Ovary (tissue), 9 donors: ENCODE measurements around the gene TBC1D8. TPM values are rescaled to one million over a fixed set of nuclear protein-coding genes. Genes with fewer than 3 reads are reported as not detected.

Source experiments
- DNase-seq, 5 donors: peaks; one replicate each; pipeline ENCODE4 v3.0.0-alpha.2; 2019 to 2020
- H3K27ac ChIP-seq, 2 donors: fragments of 200-600 bp; one replicate each; pipeline versions ENCODE4 v1.5.1 to v1.8.0; 2019 to 2022
- H3K27me3 ChIP-seq: fragments of 200-600 bp; one replicate; pipeline ENCODE4 v1.8.0; 2022
- H3K36me3 ChIP-seq: fragments of 200-600 bp; sonication (generic); one replicate; pipeline ENCODE4 v1.5.1; 2019
- H3K4me1 ChIP-seq: one replicate; pipeline ENCODE4 v1.8.1; 2013; ENCODE audit warnings: mild to moderate bottlenecking, moderate library complexity; ENCODE audit not compliant: insufficient read depth
- H3K4me3 ChIP-seq: fragments of 200-600 bp; sonication (generic); one replicate; pipeline ENCODE4 v1.5.1; 2017
- H3K9me3 ChIP-seq, 2 donors: fragments of 200-600 bp in 1 of 2; sonication (generic) in 1 of 2; one replicate each; pipeline versions ENCODE4 v1.5.1 to v1.8.1; 2013 to 2019; ENCODE audit warnings: mild to moderate bottlenecking in 1 of 2, moderate library complexity in 1 of 2
- EP300 ChIP-seq: sonication (generic); formaldehyde crosslinking; IDR thresholded peaks from one replicate; pipeline ENCODE4 v1.6.1; 2017; ENCODE audit warnings: antibody characterized with exemption
- POLR2A ChIP-seq: fragments of 450-650 bp; IDR thresholded peaks from one replicate; pipeline ENCODE4 v1.6.1; 2017; ENCODE audit warnings: antibody characterized with exemption, mild to moderate bottlenecking, moderate library complexity
- WGBS, 3 donors: extraction: QIAGEN DNeasy Blood & Tissue Kit in 1 of 3; methylation state at CpG; one replicate each; pipeline versions ENCODE4 v1.1.5 to v1.1.7; 2013 to 2017; 5-methylcytosine and 5-hydroxymethylcytosine counted together
- intact Hi-C, 4 donors: fragments of 100-400 bp; cut with DNase I; formaldehyde crosslinking; loops; one replicate each; pipeline versions ENCODE4 v1.11.0 to v1.15.1; 2022 to 2023
- polyA plus RNA-seq, 2 donors: library from polyadenylated mRNA; stranded (reverse); fragments of 200-250 nt in 1 of 2; fragments of 350-450 nt in 1 of 2; fragmentation: Illumina TruSeq in 1 of 2; extraction: RNeasy Lipid Tissue Mini Kit (QIAGEN cat#74804) in 1 of 2; gene quantifications; one replicate each; pipeline ENCODE4 v1.2.3, GENCODE V29; 2013 to 2014
- total RNA-seq, 7 donors: library from RNA; depleted of rRNA in 2 of 7; stranded (reverse); fragments of >200 nt in 2 of 7; fragmentation: NEBNext Ultra II Directional in 3 of 7; extraction: Animal tissue kit (Norgen Biotek cat#: 25700) in 3 of 7; gene quantifications; one replicate each; pipeline versions ENCODE4 v1.1.0 to v1.2.4, GENCODE V29; 2016 to 2023
- TF ChIP-seq, protein P1 (sequence below), 3 donors: fragments of 450-650 bp in 2 of 3; fragments of 200-600 bp in 1 of 3; IDR thresholded peaks; one replicate each; pipeline versions ENCODE4 v1.5.1 to v1.8.0; 2016 to 2022; ENCODE audit warnings: antibody characterized with exemption in 3 of 3, mild to moderate bottlenecking in 1 of 3
- donor health status: DM: no; HTN: no; CAD: no; lungs with moderate emphysema.
- donor health status: DM: no; HTN: no; CAD: no.
- donor health status: Bipolar disorder and iron deficiency.
- donor health status: DM: yes; HTN: yes; CAD: no.
- donor health status: DM: no; HTN: no; CAD: no.
- donor health status: DM: yes; HTN: yes; CAD: no.

TBC1D8 gene
- total and polyA plus RNA-seq, 9 donors = 10.8 to 44.6 (median 15.6) TPM

DNA sequence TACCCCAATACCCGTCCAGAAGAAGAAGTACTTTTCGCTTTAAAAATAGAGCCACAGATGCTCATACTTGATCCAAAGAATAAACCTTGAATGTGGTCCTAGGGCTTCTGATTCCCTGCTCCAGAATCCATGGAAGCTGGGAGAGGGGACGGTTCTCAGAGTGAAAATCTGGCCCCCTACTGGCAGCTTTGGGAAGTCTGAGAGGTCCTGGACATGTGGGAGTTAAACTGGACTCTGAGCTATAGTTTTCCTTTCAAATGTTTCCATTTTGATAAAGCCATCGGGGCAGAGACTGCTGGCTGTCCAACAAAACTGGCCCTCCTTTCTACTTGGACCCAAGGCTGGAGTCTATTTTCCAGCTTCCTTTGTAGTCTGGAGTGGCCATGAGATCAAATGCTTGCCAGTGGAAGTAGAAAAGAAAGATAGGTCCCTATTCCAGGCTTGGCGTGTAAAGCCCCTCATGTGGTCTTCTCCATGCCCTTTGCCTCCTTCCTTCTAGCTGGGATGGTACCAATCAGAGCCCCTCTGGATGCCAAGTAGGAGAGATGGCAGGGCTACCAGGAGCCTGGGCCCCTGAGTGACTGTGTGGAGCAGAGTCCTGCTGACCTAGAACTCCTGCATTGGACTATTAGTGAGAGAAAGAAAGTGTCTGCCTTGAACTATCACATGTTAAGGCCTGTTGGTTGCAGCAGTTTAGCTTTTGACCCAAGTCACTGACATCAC, 37.7 kb upstream of the TBC1D8 start:
- WGBS, 3 donors = 55 to 61% (median 60%) methylated on average over 5 of the region's 5 CpGs
- TF ChIP-seq EP300 (no peak), POLR2A (no peak)
- TF ChIP-seq, protein P1, sequence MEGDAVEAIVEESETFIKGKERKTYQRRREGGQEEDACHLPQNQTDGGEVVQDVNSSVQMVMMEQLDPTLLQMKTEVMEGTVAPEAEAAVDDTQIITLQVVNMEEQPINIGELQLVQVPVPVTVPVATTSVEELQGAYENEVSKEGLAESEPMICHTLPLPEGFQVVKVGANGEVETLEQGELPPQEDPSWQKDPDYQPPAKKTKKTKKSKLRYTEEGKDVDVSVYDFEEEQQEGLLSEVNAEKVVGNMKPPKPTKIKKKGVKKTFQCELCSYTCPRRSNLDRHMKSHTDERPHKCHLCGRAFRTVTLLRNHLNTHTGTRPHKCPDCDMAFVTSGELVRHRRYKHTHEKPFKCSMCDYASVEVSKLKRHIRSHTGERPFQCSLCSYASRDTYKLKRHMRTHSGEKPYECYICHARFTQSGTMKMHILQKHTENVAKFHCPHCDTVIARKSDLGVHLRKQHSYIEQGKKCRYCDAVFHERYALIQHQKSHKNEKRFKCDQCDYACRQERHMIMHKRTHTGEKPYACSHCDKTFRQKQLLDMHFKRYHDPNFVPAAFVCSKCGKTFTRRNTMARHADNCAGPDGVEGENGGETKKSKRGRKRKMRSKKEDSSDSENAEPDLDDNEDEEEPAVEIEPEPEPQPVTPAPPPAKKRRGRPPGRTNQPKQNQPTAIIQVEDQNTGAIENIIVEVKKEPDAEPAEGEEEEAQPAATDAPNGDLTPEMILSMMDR (IDR thresholded peaks at IDR 0.05) = no peak
- H3K4me3 ChIP-seq = no peak overlapping the region
- no peaks in the 10 kb centered on the region for H3K4me1 ChIP-seq
- no peaks in the 10 kb centered on the region for H3K36me3 ChIP-seq
- intact Hi-C loops = no loop called here
- no peak for DNase-seq
- no peak overlapping the region for H3K27ac ChIP-seq
- H3K27me3 ChIP-seq = no peaks in the 10 kb centered on the region
- H3K9me3 ChIP-seq = no peaks in the 10 kb centered on the region

DNA sequence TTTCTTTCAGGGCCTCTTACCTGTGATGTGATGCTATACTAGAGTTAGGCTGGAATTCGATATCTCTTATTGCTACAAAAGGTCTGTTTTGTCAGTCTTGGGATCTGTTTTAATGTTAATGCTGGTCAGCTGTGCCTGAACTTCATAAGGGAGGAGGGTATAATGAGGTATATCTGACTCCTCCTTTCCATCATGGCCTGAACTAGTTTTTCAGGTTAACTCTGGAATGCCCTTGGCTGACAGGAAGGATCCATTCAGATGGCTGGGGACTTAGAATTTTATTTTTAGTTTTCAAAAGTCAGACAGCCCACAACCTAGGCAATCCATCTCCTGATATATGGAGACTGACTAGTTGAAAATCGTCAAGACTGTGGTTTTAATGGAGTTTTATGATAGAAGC, 35.9 kb upstream of the TBC1D8 start:
- whole genome bisulfite sequencing, 3 donors = 75 to 79% (median 77%) methylated on average over 2 of the region's 2 CpGs
- no peak for DNase-seq
- intact Hi-C loops = no loop called here
- TF ChIP-seq EP300 (no peak), POLR2A (no peak)
- TF ChIP-seq, protein P1 (IDR thresholded peaks at IDR 0.05) = no peak
- Histone ChIP-seq H3K9me3 (no peaks in the 10 kb centered on the region), H3K36me3 (no peaks in the 10 kb centered on the region), H3K27ac (no peak overlapping the region), H3K4me1 (no peaks in the 10 kb centered on the region), H3K27me3 (no peaks in the 10 kb centered on the region), H3K4me3 (no peak overlapping the region)

DNA sequence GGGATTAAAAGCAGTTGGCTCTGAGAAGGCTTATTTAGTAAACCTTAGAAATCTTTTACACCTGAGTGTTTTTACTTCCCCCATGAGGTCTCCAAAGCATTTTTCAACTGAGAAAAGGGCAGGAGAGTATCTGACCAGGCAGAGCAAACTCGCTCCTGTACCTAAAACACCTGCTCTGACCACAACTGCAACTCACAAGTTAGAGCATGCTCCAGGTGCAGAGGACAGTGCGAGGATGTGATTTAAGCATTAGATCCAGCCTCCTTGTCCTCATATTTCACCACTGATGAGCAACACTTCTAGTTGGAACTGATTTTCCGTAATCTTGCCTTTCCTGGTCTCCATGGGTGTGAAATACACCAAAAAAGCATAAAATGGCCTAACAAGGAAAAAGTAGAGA, 34.5 kb upstream of the TBC1D8 start:
- no peak overlapping the region for H3K27ac ChIP-seq
- no peaks in the 10 kb centered on the region for H3K4me1 ChIP-seq
- intact Hi-C loops = no loop called here
- DNase-seq = no peak
- H3K9me3 ChIP-seq = no peaks in the 10 kb centered on the region
- TF ChIP-seq POLR2A (no peak), EP300 (no peak)
- TF ChIP-seq, protein P1 (IDR thresholded peaks at IDR 0.05) = no peak
- no peaks in the 10 kb centered on the region for H3K36me3 ChIP-seq
- no peaks in the 10 kb centered on the region for H3K27me3 ChIP-seq
- no peak overlapping the region for H3K4me3 ChIP-seq
- 93 to 98% (median 95%) methylated on average over 3 of the region's 3 CpGs for WGBS, 3 donors

DNA sequence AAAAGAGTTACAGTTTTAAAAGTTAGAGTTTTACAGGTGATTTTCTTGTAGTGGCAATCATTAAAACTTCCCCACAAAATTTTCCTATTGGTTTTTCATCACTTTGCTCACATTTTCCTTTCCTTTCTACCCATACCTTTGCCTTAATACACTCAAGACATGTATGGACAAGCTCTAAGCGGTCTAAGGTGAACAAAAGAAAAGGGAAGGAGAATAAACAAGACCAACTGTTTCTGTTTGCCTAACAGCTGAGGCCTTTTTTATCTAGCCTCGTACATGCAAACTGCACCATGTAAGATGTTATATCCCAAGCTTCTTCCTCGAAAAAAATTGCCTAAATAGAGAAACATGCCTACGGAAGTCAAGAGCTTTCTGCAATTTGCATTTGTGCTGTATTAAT, 33.9 kb upstream of the TBC1D8 start:
- TF ChIP-seq, protein P1 (IDR thresholded peaks at IDR 0.05) = no peak
- TF ChIP-seq POLR2A (no peak), EP300 (no peak)
- H3K36me3 ChIP-seq = no peaks in the 10 kb centered on the region
- no peaks in the 10 kb centered on the region for H3K27me3 ChIP-seq

More for the DNA sequence above, 33.9 kb upstream of the TBC1D8 start:
- H3K4me1 ChIP-seq = no peaks in the 10 kb centered on the region
- 78 to 84% (median 83%) methylated on average over 4 of the region's 4 CpGs for WGBS, 3 donors
- DNase-seq = no peak
- H3K27ac ChIP-seq = no peak overlapping the region
- no peaks in the 10 kb centered on the region for H3K9me3 ChIP-seq
- intact Hi-C loops = no loop called here
- no peak overlapping the region for H3K4me3 ChIP-seq
